Stimulated activated CD8-positive, alpha-beta memory T cell treated with anti-CD3 and anti-CD28 coated beads, Interleukin-15, amount 100 ng/mL, for 48 hours (primary cell): ENCODE data around the gene ZNF773.
"Not testable (repeated sequence)": the region's sequence is repeated elsewhere in the genome, so short reads cannot be mapped to it uniquely, and the experiment has no call there.

ENCODE experiments used
- DNase-seq, 2 donors: peaks; one replicate each; pipeline ENCODE4 v3.0.0-alpha.2; 2020; ENCODE audit warnings: low read depth in 2 of 2

ZNF773 gene

GRCh38 chr19:57499680-57500395 is at the start of gene ZNF773:
ZNF773 (plus strand) TSS chr19:57499938; CDS start chr19:57500081, 143 bp downstream.
- peak; percentile 88 to 94 for DNase-seq

GRCh38 chr19:57452307-57452706 is 47.4 kb upstream of the ZNF773 start:
- DNase-seq = no peak

DNA sequence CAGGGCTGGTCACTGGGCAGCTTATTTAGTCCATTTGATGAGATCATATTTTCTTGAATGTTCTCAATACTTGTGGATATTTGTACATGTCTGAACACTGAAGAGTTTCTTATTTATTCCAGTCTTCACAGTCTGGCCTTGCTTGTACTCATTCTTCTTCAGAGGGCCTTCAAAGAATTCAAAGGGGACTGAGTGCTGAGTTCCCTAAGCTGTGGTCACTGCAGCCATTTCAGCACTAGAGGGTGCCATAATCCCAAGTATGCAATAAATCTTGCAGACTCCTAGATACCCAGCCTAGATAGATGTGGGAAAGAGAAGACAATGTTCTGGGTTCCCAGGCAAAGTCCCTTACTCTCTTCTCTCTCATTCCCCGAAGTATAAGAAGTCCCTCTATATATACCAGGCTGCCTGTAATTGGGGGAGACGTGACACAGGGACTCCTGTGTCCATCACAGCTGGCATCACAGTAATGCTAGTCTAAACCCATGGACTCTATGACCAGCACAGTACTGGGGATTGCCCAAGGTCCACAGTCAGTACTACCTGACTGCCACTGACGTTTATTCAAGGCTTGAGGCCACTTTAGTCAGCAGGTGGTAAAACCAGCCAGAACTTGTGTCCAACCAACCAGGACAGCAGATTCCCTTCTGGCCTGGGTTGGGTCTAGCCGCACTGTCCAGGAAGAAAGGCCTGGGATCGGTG is 33.9 kb upstream of the ZNF773 start:
- DNase-seq = no peak

DNA sequence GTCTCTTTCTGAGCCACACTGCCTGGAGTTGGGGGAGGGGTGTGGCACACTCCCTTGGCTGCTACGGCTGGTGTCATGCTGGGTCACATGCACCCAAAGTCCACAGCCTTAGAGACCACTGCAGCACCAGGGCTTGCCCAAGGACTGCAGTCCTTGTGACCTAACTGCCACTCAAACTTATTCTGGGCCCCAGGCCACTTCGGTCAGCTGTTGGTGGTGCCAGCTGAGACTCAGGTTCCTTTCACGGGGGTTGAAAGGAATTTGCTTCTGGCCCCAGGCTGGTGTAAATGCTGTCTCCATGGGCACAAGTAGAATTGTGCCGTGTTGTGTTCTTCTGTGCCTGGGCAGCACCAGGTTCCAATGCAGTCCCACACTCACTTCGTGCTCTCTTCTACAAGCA is 33.2 kb upstream of the ZNF773 start:
- no peak for DNase-seq

DNA sequence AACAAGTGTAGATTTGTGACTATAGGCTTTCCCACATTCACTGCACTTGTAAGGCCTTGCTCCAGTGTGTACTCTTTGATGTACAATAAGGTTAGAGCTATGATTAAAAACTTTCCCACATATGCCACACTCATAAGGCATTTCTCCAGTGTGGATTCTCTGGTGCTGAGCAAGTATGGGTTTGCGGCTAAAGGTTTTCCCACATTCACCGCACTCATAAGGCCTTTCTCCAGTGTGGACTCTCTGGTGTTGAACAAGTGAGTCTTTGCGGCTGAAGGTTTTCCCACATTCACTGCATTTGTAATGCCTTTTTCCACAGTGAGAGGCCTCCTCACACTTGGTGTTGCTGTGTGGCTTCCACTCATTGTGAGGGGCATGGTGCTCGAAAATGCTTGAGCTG is 26.1 kb upstream of the ZNF773 start:
- DNase-seq = no peak

GRCh38 chr19:57477191-57478008 is 22.3 kb upstream of the ZNF773 start, which contains the start of gene ZNF772:
ZNF772 (minus strand) TSS chr19:57477566; CDS start chr19:57477309, 257 bp downstream.
- DNase-seq = peak; percentile 73 to 79

GRCh38 chr19:57487477-57488298 is 12.1 kb upstream of the ZNF773 start, which contains the start of gene ZNF419:
ZNF419 (plus strand) TSS chr19:57487750; CDS start chr19:57487951, 201 bp downstream.
- peak; percentile 84 to 88 for DNase-seq

DNA sequence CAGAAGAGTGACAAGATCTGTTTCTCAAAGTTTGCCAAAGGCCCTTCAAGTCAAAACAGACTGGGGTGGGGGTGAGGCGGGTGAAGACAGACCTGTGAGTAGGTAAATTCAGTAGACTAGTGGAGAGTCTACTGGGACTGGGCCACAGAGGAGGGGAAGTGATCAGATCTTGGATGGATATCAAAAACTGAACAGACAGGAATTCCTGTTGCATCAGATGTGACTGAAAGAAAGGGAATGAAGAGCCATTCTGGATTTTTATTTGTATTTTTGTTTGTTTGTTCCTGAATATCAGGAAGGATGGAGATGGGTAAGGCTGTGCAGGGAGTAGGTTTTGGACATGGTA is 11.5 kb upstream of the ZNF773 start:
- DNase-seq = not testable (repeated sequence)

- DNase-seq = not testable (repeated sequence)
Observed at GRCh38 chr19:57499332-57499679, 432 bp upstream of the ZNF773 start.

DNA sequence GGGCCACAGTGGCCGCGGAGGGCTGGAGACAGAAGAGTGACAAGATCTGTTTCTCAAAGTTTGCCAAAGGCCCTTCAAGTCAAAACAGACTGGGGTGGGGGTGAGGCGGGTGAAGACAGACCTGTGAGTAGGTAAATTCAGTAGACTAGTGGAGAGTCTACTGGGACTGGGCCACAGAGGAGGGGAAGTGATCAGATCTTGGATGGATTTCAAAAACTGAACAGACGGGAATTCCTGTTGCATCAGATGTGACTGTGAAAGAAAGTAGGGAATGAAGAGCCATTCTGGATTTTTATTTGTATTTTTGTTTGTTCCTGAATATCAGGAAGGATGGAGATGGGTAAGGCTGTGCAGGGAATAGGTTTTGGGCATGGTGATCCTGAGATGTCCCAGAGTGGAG is 662 bp downstream of the ZNF773 start:
- DNase-seq = not testable (repeated sequence)

DNA sequence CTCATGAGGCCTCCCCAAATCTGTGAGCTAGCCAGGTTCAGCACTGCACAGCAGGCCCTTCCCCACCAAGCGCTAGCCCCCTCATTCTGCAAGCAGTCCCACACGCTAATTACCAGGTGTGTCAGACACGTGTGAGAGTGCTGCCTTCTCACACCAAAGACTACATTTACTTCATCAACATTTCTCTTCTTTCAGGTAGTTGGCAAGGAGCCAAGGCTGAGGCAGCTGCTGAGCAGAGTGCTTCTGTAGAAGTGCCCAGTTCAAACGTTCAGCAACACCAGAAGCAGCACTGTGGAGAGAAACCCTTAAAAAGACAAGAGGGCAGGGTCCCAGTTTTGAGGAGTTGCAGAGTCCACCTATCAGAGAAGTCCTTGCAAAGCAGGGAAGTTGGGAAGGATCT is 6.4 kb downstream of the ZNF773 start:
- DNase-seq = no peak

DNA sequence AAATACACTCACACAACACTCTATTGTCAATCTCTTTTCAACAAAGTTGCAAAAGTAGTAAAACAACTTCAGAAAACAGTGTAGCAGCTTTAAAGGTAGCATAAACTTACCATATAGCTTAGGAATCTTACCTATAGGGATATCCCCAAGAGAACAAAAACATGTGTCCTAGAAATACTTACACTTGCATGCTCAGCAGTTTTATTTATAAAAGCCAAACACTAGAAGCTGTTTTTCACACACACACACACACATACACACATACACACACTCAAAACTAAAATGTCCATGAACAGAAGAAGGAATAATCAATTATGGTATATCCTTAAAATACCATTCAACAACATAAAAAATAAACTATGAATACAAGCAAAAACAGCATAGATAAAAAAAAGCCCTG is 11.7 kb downstream of the ZNF773 start:
- DNase-seq = no peak

DNA sequence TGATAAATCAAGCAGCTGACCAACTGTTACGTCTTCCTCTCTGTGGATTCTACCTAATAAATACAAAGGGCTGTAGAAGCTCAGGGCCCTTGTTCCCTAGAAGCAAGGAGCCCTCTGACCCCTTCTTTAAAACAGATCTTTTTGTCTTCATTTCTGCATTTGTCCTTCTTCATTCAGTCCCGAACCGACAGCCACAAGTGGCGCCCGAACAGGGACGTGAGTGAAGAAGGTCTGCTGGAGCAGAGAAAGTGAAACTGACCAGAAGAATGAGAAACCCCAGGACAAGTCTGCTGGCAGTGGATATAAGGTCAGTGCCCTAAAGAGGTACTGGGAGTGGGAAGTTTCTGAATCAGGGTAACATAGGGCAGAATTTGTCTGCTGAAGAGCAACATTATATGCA is 13.1 kb downstream of the ZNF773 start:
- DNase-seq = no peak

GRCh38 chr19:57515255-57515654 is 15.5 kb downstream of the ZNF773 start:
- DNase-seq = no peak

- not testable (repeated sequence) for DNase-seq
Observed at GRCh38 chr19:57518021-57518420, 18.3 kb downstream of the ZNF773 start.

DNA sequence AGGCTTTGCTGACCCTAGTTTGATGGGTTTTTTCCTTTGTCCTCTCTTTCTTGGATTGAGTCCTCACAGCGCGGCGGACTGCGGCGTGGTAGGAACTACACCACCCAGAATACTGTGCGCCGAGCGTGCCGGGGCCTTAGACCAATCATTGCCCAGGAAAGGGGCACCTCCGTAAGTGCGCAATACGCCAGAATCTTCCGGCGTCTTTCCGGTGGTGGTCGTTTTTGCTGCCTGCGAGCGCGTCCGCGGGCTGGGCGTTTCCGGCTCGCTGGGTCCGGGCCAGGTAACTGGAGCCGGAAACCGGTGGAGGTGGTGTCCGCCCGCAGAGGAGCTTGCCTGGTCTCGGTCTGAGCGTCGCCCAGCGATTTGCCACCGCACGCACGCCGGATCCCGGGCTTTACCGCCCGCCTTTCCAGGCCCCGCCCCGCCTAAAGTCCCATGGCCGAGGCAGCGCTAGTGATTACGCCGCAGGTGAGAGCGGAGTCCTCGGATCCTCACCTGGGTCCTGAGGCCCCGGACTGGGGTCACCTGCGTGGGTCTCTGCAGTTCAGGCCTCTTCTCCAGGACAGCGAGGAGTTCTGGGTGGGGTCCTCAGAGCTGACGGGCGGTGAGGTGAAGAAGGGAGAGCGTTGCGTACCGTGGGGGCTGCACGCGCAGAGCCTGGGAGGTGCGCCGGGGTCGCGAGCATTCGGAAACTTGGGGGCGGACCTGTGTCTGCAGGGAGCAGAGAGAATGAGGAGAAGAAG is 27.6 kb downstream of the ZNF773 start, which contains the start of gene ZNF549:
TSS of gene ZNF549 (plus strand) at position 221 of the 746 bp plus-strand sequence. CDS start at position 439, 218 bp downstream.
- peak; percentile 81 to 84 for DNase-seq

DNA sequence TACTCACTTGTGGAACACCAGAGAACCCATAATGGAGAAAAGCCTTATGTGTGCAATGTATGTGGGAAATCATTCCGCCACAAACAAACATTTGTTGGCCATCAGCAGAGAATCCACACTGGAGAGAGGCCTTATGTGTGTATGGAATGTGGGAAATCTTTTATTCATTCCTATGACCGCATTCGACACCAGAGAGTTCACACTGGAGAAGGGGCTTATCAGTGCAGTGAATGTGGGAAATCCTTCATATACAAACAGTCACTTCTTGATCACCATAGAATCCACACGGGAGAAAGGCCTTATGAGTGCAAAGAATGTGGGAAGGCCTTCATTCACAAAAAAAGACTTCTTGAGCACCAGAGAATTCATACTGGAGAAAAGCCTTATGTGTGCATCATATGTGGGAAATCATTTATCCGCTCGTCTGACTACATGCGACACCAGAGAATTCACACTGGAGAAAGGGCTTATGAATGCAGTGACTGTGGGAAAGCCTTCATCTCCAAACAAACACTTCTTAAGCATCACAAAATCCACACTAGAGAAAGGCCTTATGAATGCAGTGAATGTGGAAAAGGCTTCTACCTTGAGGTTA is 38.3 kb downstream of the ZNF773 start:
- no peak for DNase-seq

DNA sequence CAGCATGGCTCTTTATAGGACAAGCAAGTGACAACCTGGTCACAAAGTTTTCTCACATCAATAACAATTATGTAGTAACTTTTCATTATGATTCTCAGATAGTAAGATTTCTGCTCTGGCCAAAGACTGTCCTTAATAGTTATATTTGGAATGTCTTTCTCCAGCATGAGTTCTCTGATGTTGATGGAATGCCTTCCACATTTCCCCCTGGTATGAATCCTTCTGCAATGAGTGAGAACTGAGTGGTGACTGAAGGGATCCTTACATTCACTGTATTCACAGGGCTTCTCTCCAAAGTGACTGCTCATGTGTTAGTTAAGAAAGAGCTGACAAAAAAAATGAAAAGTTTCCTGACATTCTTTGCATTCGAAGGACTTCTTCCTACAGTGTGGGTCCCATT is 46.8 kb downstream of the ZNF773 start:
- no peak for DNase-seq

DNA sequence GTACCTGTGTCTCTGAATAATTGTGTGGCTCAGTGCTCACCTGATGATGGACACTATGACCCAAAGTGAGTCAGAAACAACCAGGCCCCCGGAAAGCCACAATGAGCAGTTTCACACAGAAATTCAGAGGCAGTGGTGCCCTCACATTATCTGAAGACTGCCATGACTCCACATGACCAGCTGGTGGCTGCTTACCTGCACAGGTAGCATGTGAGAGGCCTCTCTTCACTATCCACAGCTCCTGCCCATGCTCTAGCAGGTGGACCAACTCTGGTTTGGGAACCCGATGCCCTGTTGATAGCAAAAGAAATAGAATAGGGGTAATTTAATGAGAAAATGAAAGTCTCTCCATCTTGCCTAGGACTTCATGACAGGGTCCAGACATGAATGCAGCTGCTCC is 52.7 kb downstream of the ZNF773 start:
- DNase-seq = no peak

DNA sequence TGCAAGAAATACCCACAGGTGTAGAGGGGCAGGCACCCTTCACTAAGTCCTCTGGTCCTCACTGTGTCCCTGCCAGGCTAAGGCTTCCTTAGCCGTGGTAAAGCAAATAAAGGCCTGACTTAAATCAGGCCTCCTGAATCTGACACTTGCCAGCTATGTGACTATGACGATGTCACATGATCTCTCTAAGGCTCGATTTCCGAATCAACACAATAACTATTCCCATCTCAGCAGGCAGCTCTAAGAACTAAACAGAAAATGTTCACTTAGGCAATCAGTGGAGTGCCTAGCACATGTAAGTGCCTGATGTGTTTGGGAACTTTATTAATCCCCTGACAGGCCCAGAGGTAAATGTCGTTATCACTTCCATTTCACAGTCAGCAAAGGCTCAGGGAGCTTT is 57.9 kb downstream of the ZNF773 start:
- no peak for DNase-seq
